HepG2 (cell line): ENCODE measurements around the gene EPB41L2. TPM values are rescaled to one million over a fixed set of nuclear protein-coding genes. Genes with fewer than 3 reads are reported as not detected.

Experiments
- ATF3 ChIP-seq: sonication (generic); formaldehyde crosslinking; IDR thresholded peaks from 2 replicates; pipeline ENCODE4 v1.4.0; 2020; ENCODE audit warnings: missing genetic modification reagents
- ERF ChIP-seq: IDR thresholded peaks from 2 replicates; pipeline ENCODE4 v1.6.1; 2018; ENCODE audit warnings: missing biosample characterization, missing genetic modification reagents
- FOXP1 ChIP-seq, 2 experiments: fragments of 450-650 bp in 1 of 2; IDR thresholded peaks; 2 replicates each; pipeline ENCODE4 v1.6.1; 2017 to 2018; ENCODE audit warnings: antibody characterized with exemption in 1 of 2
- GPBP1L1 ChIP-seq: sonication (generic); formaldehyde crosslinking; IDR thresholded peaks from 2 replicates; pipeline ENCODE4 v1.5.0; 2020; ENCODE audit warnings: mild to moderate bottlenecking, missing genetic modification reagents
- HCFC1 ChIP-seq: fragments of 150-350 bp; IDR thresholded peaks from 2 replicates; pipeline ENCODE4 v1.6.1; 2014; ENCODE audit warnings: low read depth, low read length
- ISL2 ChIP-seq: sonication (generic); formaldehyde crosslinking; IDR thresholded peaks from 2 replicates; pipeline ENCODE4 v1.5.0; 2020; ENCODE audit warnings: missing genetic modification reagents
- KAT7 ChIP-seq: IDR thresholded peaks from 2 replicates; pipeline ENCODE4 v1.6.1; 2018; ENCODE audit warnings: borderline replicate concordance, missing compliant biosample characterization
- MAFK ChIP-seq, 2 experiments: IDR thresholded peaks in 1 of 2; conservative IDR thresholded peaks in 1 of 2; 2 replicates each; pipeline ENCODE4 v1.6.1; 2011; ENCODE audit warnings: improper control_type of control experiment in 2 of 2, low read length in 2 of 2
- MTF1 ChIP-seq: sonication (generic); formaldehyde crosslinking; IDR thresholded peaks from 2 replicates; pipeline ENCODE4 v1.5.0; 2020; ENCODE audit warnings: missing genetic modification reagents
- RELA ChIP-seq: sonication (generic); formaldehyde crosslinking; IDR thresholded peaks from 2 replicates; pipeline ENCODE4 v1.4.0; 2020; ENCODE audit warnings: missing genetic modification reagents
- SALL1 ChIP-seq: sonication (generic); formaldehyde crosslinking; IDR thresholded peaks from 2 replicates; pipeline ENCODE4 v1.8.0; 2022; ENCODE audit warnings: mild to moderate bottlenecking, missing genetic modification reagents
- SNRNP70 ChIP-seq: fragments of 200-400 bp; formaldehyde crosslinking; IDR thresholded peaks from 2 replicates; pipeline ENCODE4 v1.6.1; 2017; ENCODE audit warnings: mild to moderate bottlenecking, low read depth, low read length, moderate library complexity
- ZBTB33 ChIP-seq: sonication (generic); formaldehyde crosslinking; IDR thresholded peaks from 2 replicates; pipeline ENCODE4 v1.4.0; 2020; ENCODE audit warnings: missing genetic modification reagents
- ZKSCAN5 ChIP-seq: sonication (generic); formaldehyde crosslinking; IDR thresholded peaks from 2 replicates; pipeline ENCODE4 v1.5.1; 2020; ENCODE audit warnings: mild to moderate bottlenecking, missing genetic modification reagents
- ZMAT5 ChIP-seq: sonication (generic); formaldehyde crosslinking; IDR thresholded peaks from 2 replicates; pipeline ENCODE4 v1.5.0; 2020; ENCODE audit warnings: mild to moderate bottlenecking, low read depth, missing genetic modification reagents, borderline replicate concordance
- ZNF230 ChIP-seq: sonication (generic); formaldehyde crosslinking; IDR thresholded peaks from 2 replicates; pipeline ENCODE4 v1.4.0; 2020; ENCODE audit warnings: mild to moderate bottlenecking, missing genetic modification reagents
- ZNF235 ChIP-seq: sonication (generic); formaldehyde crosslinking; IDR thresholded peaks from 2 replicates; pipeline ENCODE4 v1.8.1; 2023; ENCODE audit warnings: mild to moderate bottlenecking, missing genetic modification reagents, borderline replicate concordance
- ZNF24 ChIP-seq: fragments of 450-650 bp; IDR thresholded peaks from 2 replicates; pipeline ENCODE4 v1.6.1; 2017; ENCODE audit warnings: antibody characterized with exemption, mild to moderate bottlenecking
- ZNF383 ChIP-seq: sonication (generic); formaldehyde crosslinking; IDR thresholded peaks from 2 replicates; pipeline ENCODE4 v1.4.0; 2020; ENCODE audit warnings: missing genetic modification reagents, mild to moderate bottlenecking, borderline replicate concordance
- ZNF432 ChIP-seq: sonication (generic); formaldehyde crosslinking; IDR thresholded peaks from 2 replicates; pipeline ENCODE4 v1.5.0; 2020; ENCODE audit warnings: missing genetic modification reagents, mild to moderate bottlenecking, borderline replicate concordance
- ZNF557 ChIP-seq: sonication (generic); formaldehyde crosslinking; IDR thresholded peaks from 2 replicates; pipeline ENCODE4 v1.4.0; 2020; ENCODE audit warnings: missing genetic modification reagents
- ZNF563 ChIP-seq: sonication (generic); formaldehyde crosslinking; IDR thresholded peaks from 2 replicates; pipeline ENCODE4 v1.8.0; 2022; ENCODE audit warnings: mild to moderate bottlenecking, moderate library complexity, missing genetic modification reagents
- ZNF574 ChIP-seq: sonication (generic); formaldehyde crosslinking; IDR thresholded peaks from 2 replicates; pipeline ENCODE4 v1.4.0; 2020; ENCODE audit warnings: missing genetic modification reagents
- ZNF839 ChIP-seq: sonication (generic); formaldehyde crosslinking; IDR thresholded peaks from 2 replicates; pipeline ENCODE4 v1.4.0; 2020; ENCODE audit warnings: missing genetic modification reagents, mild to moderate bottlenecking, borderline replicate concordance
- ZSCAN9 ChIP-seq: IDR thresholded peaks from 2 replicates; pipeline ENCODE4 v1.6.1; 2016; ENCODE audit warnings: borderline replicate concordance
- polyA plus RNA-seq, 8 experiments: library from polyadenylated mRNA; depleted of rRNA in 3 of 8; stranded (reverse) in 7 of 8; unstranded in 1 of 8; fragments of >200 nt; fragmentation: Illumina TruSeq in 4 of 8; extraction: Trizol in 4 of 8; gene quantifications; 2 replicates each; pipeline versions ENCODE4 v1.2.1 to v1.2.3, GENCODE V29; 2011 to 2016; ENCODE audit warnings: low read depth in 4 of 8, missing spikeins in 1 of 8, mixed read lengths in 1 of 8; ENCODE audit not compliant: insufficient read depth in 1 of 8
- total RNA-seq, 5 experiments: library from RNA; depleted of rRNA; stranded (reverse); fragments of >200 nt; fragmentation: Illumina TruSeq; extraction: Trizol; gene quantifications; 2 replicates each; pipeline ENCODE4 v1.2.3, GENCODE V29; 2016; ENCODE audit warnings: low read depth in 1 of 5

Gene EPB41L2
- total and polyA plus RNA-seq, 2 of the 13 experiments (the other 11 are each of a cell fraction or from before 2014, with no cell fraction given): 41.7 to 56.4 TPM

- TF ChIP-seq ZNF574 (CRISPR knock-in tag): peak; percentile 52
- TF ChIP-seq FOXP1 (IDR thresholded peaks at IDR 0.05): no peak
- TF ChIP-seq FOXP1 (CRISPR knock-in tag; IDR thresholded peaks at IDR 0.05): peak; percentile 60
- TF ChIP-seq ZNF563 (CRISPR knock-in tag): no peak
- TF ChIP-seq ATF3 (CRISPR knock-in tag): no peak
- TF ChIP-seq SALL1: peak; percentile 81
- TF ChIP-seq ZNF230 (CRISPR knock-in tag): 0 out of 2 replicates have a peak, but pooled peaks have one; percentile 17
- peak; percentile 55; the same call in 1 of the 2 replicates for TF ChIP-seq KAT7 (CRISPR knock-in tag)
- TF ChIP-seq ZMAT5 (CRISPR knock-in tag): no peak
- TF ChIP-seq ZNF24: no peak
- TF ChIP-seq ZKSCAN5 (CRISPR knock-in tag): no peak
- peak; percentile 86 for TF ChIP-seq ERF (CRISPR knock-in tag)
- no peak for TF ChIP-seq ZNF839 (CRISPR knock-in tag)
- TF ChIP-seq ISL2 (CRISPR knock-in tag): peak; percentile 77
- peak; percentile 44; the same call in 1 of the 2 replicates for TF ChIP-seq ZSCAN9 (CRISPR knock-in tag)
- TF ChIP-seq ZBTB33 (CRISPR knock-in tag): no peak
- TF ChIP-seq RELA (CRISPR knock-in tag): peak; percentile 25; the same call in 1 of the 2 replicates
- peak; percentile 98 to 99 for TF ChIP-seq MAFK (conservative IDR thresholded peaks at IDR 0.05 in 1 of 2, IDR thresholded peaks at IDR 0.05 in 1 of 2; ENCODE audit: low read length in 2 of 2)
- no peak for TF ChIP-seq GPBP1L1 (CRISPR knock-in tag)
- TF ChIP-seq ZNF557 (CRISPR knock-in tag): no peak
- TF ChIP-seq HCFC1: no peak
- TF ChIP-seq ZNF432 (CRISPR knock-in tag): no peak
- no peak for TF ChIP-seq ZNF383 (CRISPR knock-in tag)
- no peak for TF ChIP-seq MTF1 (CRISPR knock-in tag)
- no peak for TF ChIP-seq ZNF235 (CRISPR knock-in tag)
- no peak for TF ChIP-seq SNRNP70
These were observed 2.2 kb upstream of the EPB41L2 start (continued) for GRCh38 chr6:131065112-131065823.
